HFF-Myc (cell line): ENCODE data around the gene SMARCD1.

Source experiments
- DNase-seq: peaks from one replicate; pipeline ENCODE4 v3.0.0-alpha.2; 2011; ENCODE audit warnings: low read depth; ENCODE audit errors: extremely low read depth
- H3K4me3 ChIP-seq: replicated peaks from 2 replicates; pipeline ENCODE4 v1.5.1; 2011; ENCODE audit warnings: low read depth, mild to moderate bottlenecking, control low read depth, low read length
- TF ChIP-seq, protein P1 (sequence below): IDR thresholded peaks from 2 replicates; pipeline ENCODE4 v1.5.1; 2012; ENCODE audit warnings: mild to moderate bottlenecking, low read depth, low read length, control low read depth; ENCODE audit errors: missing control alignments

Gene SMARCD1

DNA sequence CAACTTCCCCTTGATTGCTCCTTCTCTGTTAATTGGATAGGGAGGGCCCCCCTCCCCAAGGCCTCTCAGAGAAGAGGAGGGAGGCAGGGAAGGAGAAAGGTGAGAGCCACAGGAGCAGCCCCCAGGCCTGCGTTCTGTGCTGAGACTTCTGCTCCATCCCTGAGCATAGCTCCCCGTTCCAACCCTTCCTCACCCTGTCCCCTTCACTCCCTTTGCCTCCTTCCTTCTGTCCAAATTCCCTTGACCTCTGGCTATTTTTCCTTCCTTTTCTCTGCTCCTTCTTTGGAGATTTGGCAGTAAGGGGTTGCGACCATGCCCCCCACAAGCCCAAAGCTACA lies 28.5 kb upstream of the SMARCD1 start:
- TF ChIP-seq, protein P1, sequence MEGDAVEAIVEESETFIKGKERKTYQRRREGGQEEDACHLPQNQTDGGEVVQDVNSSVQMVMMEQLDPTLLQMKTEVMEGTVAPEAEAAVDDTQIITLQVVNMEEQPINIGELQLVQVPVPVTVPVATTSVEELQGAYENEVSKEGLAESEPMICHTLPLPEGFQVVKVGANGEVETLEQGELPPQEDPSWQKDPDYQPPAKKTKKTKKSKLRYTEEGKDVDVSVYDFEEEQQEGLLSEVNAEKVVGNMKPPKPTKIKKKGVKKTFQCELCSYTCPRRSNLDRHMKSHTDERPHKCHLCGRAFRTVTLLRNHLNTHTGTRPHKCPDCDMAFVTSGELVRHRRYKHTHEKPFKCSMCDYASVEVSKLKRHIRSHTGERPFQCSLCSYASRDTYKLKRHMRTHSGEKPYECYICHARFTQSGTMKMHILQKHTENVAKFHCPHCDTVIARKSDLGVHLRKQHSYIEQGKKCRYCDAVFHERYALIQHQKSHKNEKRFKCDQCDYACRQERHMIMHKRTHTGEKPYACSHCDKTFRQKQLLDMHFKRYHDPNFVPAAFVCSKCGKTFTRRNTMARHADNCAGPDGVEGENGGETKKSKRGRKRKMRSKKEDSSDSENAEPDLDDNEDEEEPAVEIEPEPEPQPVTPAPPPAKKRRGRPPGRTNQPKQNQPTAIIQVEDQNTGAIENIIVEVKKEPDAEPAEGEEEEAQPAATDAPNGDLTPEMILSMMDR = no peak
- H3K4me3 ChIP-seq = peak overlapping the region; percentile 58
- DNase-seq = no peak

DNA sequence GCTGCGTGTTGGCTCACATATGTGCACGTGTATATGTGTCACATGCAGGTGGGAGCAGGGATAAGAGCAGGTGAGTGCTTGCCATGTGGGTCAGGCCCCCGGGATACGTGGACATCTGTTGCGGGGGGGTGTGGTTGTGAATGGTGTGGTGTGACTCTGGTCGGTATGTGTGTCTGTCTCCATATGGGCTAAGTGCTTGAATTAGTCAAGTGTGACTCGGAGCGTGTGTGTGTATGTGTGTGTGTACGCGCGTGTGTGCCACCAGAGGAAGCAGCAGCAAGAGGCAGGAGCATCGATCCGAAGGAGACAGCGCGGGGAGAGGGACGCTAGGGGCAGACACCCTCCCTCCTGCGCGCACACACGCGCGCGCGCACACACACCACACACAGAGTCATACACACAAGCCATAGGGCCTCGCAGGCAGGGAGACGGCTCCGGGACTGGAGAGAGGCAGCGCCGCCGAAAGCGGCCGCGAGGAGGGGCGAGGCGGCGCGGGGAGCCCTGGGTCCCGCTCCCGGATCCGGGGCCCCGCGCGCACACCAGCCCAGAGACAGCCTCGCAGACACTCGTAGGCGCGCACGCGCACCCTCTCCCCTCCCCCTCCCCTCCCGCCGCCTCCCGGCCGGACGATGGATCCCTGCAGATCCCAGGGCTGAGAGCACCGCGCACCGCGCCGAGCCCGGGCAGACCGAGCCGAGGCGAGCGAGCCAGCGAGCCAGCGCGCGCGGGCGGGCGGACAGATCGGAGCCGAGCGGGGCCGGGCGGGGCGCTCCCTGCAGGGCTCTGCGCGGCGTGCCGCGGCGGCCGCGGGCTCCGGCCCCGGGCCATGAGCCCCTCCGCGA lies 27.9 kb upstream of the SMARCD1 start, which contains the start of gene ASIC1:
Gene ASIC1, plus strand, starts transcription at position 597 of the 842 bp plus-strand sequence. CDS start 1,171 bp downstream, outside the sequence.
- DNase-seq = no peak
- peak within 1 kb of the TSS; percentile 58 for H3K4me3 ChIP-seq
- TF ChIP-seq, protein P1 = no peak

DNA sequence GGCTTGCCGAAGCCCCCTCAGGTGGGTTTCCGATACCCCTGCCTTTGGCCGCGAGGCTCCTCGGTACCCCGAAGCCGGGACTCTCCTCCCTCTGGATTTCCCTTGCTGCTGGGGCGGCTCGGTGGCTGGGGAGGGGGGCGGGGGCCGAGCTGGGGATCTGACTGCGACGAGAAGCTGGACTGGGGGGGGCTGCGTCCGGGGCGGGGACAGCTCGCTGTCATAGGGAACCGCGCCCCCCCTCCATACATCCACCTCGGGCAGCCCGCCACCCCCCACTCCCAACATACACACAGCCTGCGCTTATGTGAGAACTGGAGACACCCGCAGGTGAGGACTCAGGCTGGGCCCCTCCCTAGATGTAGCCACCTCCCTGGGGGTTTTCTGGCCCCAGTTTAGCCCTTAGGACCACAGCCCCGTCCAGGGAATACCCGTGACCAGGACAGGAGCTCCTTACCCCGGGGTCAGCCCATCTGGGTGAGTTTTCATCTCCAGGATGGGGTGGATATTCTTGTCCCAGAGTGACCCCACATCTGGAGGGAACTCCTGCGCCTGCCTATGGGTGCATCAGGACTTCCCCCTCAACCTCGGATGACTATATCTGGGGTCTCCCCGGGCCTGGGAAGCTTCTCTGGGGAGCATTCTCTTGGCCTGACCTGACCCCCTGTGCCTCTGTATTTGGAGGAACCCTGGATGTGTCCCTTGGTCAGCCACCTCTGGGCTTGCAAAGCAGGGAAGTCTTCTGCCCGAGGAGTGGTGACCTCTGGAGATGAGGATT lies 27.1 kb upstream of the SMARCD1 start:
- DNase-seq = no peak
- TF ChIP-seq, protein P1 = no peak
- H3K4me3 ChIP-seq = peak overlapping the region; percentile 58

DNA sequence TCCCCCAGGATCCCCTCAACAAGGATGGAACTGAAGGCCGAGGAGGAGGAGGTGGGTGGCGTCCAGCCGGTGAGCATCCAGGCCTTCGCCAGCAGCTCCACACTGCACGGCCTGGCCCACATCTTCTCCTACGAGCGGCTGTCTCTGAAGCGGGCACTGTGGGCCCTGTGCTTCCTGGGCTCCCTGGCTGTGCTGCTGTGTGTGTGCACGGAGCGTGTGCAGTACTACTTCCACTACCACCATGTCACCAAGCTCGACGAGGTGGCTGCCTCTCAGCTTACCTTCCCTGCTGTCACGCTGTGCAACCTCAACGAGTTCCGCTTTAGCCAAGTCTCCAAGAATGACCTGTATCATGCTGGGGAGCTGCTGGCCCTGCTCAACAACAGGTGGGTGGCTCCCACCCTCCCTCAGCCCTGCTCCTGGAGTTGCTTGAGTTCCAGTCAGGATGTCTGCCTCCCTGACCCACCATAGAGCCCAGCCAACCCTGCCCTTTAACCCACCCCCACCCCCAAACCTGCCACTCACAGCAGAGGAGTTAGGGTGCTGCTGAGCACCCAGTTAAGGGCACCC lies 26.3 kb upstream of the SMARCD1 start:
- TF ChIP-seq, protein P1 = no peak
- no peak overlapping the region for H3K4me3 ChIP-seq
- no peak for DNase-seq

DNA sequence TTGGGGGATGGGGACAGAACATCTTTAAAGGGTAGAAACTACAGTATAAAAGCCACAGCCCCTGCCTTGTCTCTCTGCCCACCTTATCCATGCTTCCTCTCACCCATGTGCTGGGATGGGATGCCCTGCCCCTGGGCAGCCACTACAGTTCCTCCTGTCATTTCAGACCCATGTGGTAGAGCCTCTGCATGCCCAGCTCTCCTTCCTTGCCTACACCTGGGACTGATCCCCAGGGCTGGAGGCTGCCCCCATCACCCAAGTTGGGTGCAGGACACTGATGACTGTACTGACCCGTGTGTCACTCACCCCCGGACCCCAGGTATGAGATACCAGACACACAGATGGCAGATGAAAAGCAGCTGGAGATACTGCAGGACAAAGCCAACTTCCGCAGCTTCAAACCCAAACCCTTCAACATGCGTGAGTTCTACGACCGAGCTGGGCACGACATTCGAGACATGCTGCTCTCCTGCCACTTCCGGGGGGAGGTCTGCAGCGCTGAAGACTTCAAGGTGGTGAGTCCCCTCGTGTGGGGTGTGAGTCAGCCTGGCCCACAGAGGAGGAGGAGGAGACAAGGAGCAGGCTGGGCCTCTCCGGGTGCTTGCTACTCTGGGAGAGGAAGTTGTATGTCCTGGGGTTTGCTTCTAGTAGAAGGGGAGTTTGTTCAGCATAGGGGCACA lies 25.6 kb upstream of the SMARCD1 start:
- TF ChIP-seq, protein P1 = no peak
- H3K4me3 ChIP-seq = no peak overlapping the region
- DNase-seq = no peak

DNA sequence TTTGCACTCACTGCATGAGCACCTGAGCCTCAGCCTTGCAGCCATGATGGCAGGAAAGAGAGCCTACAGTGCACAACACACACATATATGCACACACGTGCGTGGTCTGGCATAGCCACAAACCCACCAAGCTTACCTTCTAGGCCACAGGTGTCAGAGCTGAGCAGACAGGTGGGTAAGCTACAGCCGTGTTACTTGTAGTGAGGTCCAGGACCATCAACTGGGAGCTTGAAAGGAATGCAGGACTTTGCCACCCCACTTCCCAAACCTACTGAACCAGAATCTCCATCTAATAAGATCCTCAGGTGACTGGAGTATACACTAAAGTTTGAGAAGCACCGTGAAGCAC lies 25.0 kb upstream of the SMARCD1 start:
- TF ChIP-seq, protein P1 = no peak
- DNase-seq = no peak
- no peak overlapping the region for H3K4me3 ChIP-seq
